Right kidney (tissue), 1 donor: ENCODE results near the gene DDX24.

Experiments used
- DNase-seq: peaks from one replicate; pipeline ENCODE4 v3.0.0-alpha.2; 2016

Gene DDX24

GRCh38 chr14:94115631-94116030, 34.6 kb upstream of the DDX24 start:
- DNase-seq = no peak

- no peak for DNase-seq
Observed at GRCh38 chr14:94115058-94115591, 34.1 kb upstream of the DDX24 start.

- DNase-seq = no peak
Observed at GRCh38 chr14:94114589-94115057, 33.6 kb upstream of the DDX24 start.

GRCh38 chr14:94113908-94114588, 33.0 kb upstream of the DDX24 start:
- no peak for DNase-seq

- no peak for DNase-seq
Observed at GRCh38 chr14:94113490-94113889, 32.5 kb upstream of the DDX24 start.

- no peak for DNase-seq
Observed at GRCh38 chr14:94113073-94113472, 32.1 kb upstream of the DDX24 start.

GRCh38 chr14:94112513-94113063, 31.6 kb upstream of the DDX24 start:
- no peak for DNase-seq

- DNase-seq = no peak
Observed at GRCh38 chr14:94111276-94112095, 30.5 kb upstream of the DDX24 start.

- no peak for DNase-seq
Observed at GRCh38 chr14:94110552-94111181, 29.7 kb upstream of the DDX24 start, which contains the start of gene IFI27. IFI27 (plus strand) TSS chr14:94110736.

- no peak for DNase-seq
Observed at GRCh38 chr14:94109915-94110250, 28.9 kb upstream of the DDX24 start.

- DNase-seq = no peak
Observed at GRCh38 chr14:94104731-94105130, 23.7 kb upstream of the DDX24 start.

- no peak for DNase-seq
Observed at GRCh38 chr14:94103554-94104150, 22.6 kb upstream of the DDX24 start.

GRCh38 chr14:94102768-94103482, 21.9 kb upstream of the DDX24 start:
- DNase-seq = no peak

GRCh38 chr14:94101748-94102147, 20.7 kb upstream of the DDX24 start:
- no peak for DNase-seq

GRCh38 chr14:94100847-94101246, 19.8 kb upstream of the DDX24 start:
- DNase-seq = no peak

- no peak for DNase-seq
Observed at GRCh38 chr14:94099006-94099405, 18.0 kb upstream of the DDX24 start.

- no peak for DNase-seq
Observed at GRCh38 chr14:94098326-94098992, 17.5 kb upstream of the DDX24 start.

- no peak for DNase-seq
Observed at GRCh38 chr14:94097091-94097490, 16.1 kb upstream of the DDX24 start.

GRCh38 chr14:94093418-94093817, 12.4 kb upstream of the DDX24 start:
- DNase-seq = no peak

GRCh38 chr14:94089479-94089878, 8.5 kb upstream of the DDX24 start:
- no peak for DNase-seq

- DNase-seq = no peak
Observed at GRCh38 chr14:94088516-94088915, 7.5 kb upstream of the DDX24 start.
